EH (cell line): ENCODE measurements around the gene LSP1.
"Not testable (repeated sequence)": the region's sequence is repeated elsewhere in the genome, so short reads cannot be mapped to it uniquely, and the experiment has no call there.

Experiments used
- DNase-seq: peaks from one replicate; pipeline ENCODE4 v3.0.0-alpha.2; 2015; ENCODE audit warnings: low read depth

Gene LSP1

GRCh38 chr11:1864831-1865665, 12.2 kb downstream of the LSP1 start:
- DNase-seq: peak; percentile 8

- DNase-seq: no peak
Measured at GRCh38 chr11:1866226-1866625, 13.3 kb downstream of the LSP1 start.

- DNase-seq: no peak
Measured at GRCh38 chr11:1866776-1867175, 13.9 kb downstream of the LSP1 start.

GRCh38 chr11:1867381-1867780, 14.5 kb downstream of the LSP1 start:
- no peak for DNase-seq

GRCh38 chr11:1868056-1868635, 15.3 kb downstream of the LSP1 start:
- no peak for DNase-seq

- no peak for DNase-seq
Measured at GRCh38 chr11:1868636-1869291, 15.9 kb downstream of the LSP1 start.

GRCh38 chr11:1869427-1870325, 16.8 kb downstream of the LSP1 start:
- no peak for DNase-seq

GRCh38 chr11:1870326-1870696, 17.4 kb downstream of the LSP1 start:
- no peak for DNase-seq

- DNase-seq: no peak
Measured at GRCh38 chr11:1870721-1871466, 18.0 kb downstream of the LSP1 start.

GRCh38 chr11:1871531-1871930, 18.6 kb downstream of the LSP1 start:
- DNase-seq: no peak

GRCh38 chr11:1872267-1872985, 19.5 kb downstream of the LSP1 start:
- DNase-seq: no peak

- peak; percentile 18 for DNase-seq
Measured at GRCh38 chr11:1873048-1873812, 20.3 kb downstream of the LSP1 start.

- DNase-seq: not testable (repeated sequence)
Measured at GRCh38 chr11:1873813-1874150, 20.9 kb downstream of the LSP1 start.

GRCh38 chr11:1874441-1875092, 21.7 kb downstream of the LSP1 start:
- DNase-seq: not testable (repeated sequence)

- DNase-seq: no peak
Measured at GRCh38 chr11:1875093-1875850, 22.4 kb downstream of the LSP1 start.

GRCh38 chr11:1875851-1876301, 23.0 kb downstream of the LSP1 start:
- DNase-seq: not testable (repeated sequence)

GRCh38 chr11:1876361-1877063, 23.6 kb downstream of the LSP1 start:
- DNase-seq: peak; percentile 36
